ENCODE measurements around the gene HHAT. TPM values are rescaled to one million over a fixed set of nuclear protein-coding genes. Genes with fewer than 3 reads are reported as not detected.

The HHAT gene
- total RNA-seq, 4 donors from 2014 or later, result 4.6 to 8.8 (median 6.7) TPM

DNA sequence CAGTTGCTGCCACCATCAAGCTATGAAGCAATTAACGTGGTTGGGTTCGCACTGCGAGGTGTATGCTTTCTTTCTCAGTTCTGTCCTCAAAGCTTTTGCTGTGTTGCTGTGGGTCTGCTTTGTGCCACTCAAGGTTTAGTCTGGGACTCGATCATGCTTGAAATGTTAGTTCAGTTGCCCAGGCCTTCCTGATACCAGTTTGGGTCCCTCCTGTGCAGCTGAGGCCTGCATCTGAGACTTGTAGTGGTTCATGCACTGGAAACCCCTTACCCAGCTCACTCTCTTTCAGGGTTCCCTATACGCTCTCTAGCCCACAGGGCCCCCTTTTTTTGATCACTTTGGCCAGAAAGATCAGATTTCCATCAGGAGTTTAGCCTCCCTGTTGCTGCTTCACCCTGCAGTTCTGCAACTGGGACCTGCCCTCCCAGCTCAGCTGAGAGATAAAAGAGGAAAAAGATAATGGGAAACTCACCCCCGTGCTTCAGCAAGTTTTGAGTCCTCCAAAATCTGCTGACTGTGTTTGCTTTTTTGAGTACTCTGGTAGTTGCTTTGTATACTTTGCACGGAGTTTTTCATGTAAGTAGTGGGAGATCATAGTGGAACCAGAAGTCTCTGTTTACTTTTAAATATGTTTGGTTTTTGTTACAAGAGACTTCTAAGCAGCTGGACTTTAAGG lies 317.0 kb downstream of the HHAT start:
- no peak for TF ChIP-seq POLR2A (IDR thresholded peaks at IDR 0.05)
- TF ChIP-seq, protein P1, sequence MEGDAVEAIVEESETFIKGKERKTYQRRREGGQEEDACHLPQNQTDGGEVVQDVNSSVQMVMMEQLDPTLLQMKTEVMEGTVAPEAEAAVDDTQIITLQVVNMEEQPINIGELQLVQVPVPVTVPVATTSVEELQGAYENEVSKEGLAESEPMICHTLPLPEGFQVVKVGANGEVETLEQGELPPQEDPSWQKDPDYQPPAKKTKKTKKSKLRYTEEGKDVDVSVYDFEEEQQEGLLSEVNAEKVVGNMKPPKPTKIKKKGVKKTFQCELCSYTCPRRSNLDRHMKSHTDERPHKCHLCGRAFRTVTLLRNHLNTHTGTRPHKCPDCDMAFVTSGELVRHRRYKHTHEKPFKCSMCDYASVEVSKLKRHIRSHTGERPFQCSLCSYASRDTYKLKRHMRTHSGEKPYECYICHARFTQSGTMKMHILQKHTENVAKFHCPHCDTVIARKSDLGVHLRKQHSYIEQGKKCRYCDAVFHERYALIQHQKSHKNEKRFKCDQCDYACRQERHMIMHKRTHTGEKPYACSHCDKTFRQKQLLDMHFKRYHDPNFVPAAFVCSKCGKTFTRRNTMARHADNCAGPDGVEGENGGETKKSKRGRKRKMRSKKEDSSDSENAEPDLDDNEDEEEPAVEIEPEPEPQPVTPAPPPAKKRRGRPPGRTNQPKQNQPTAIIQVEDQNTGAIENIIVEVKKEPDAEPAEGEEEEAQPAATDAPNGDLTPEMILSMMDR (IDR thresholded peaks at IDR 0.05), result no peak
- no peak overlapping the region for H3K4me3 ChIP-seq (ENCODE audit: low read depth, poor library complexity, severe bottlenecking)
- DNase-seq (ENCODE audit: low spot score in 2 of 2), result no peak
- intact Hi-C loops (cut with DNase I; ENCODE audit: low total_unique reads), result no loop called here
- 85 to 86% methylated on average over 7 of the region's 7 CpGs for WGBS, 2 donors

DNA sequence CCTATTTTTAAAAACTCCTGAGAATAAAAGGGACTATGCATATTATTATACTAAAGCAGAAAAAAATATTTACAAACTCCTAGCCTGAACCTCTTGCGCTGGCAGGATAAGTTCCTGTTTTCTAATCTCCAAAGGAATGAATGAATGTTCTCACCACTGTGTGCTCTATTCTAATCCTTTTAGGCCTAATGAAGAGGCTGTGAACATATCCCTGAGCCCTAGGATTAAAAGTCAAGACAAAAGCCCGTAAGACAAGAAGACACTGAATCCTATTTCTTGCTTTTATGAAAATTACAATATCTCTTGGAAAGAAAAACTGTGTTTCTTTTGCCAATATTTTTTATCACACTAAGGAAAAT lies 317.5 kb downstream of the HHAT start:
- intact Hi-C loops (cut with DNase I; ENCODE audit: low total_unique reads), result no loop called here
- 87 to 93% methylated on average over 2 of the region's 2 CpGs for WGBS, 2 donors
- TF ChIP-seq, protein P1 (IDR thresholded peaks at IDR 0.05), result no peak
- no peak for TF ChIP-seq POLR2A (IDR thresholded peaks at IDR 0.05)
- no peak for DNase-seq (ENCODE audit: low spot score in 2 of 2)
- no peak overlapping the region for H3K4me3 ChIP-seq (ENCODE audit: low read depth, poor library complexity, severe bottlenecking)

GRCh38 chr1:210647406-210648333 lies 319.0 kb downstream of the HHAT start:
- no peak overlapping the region for H3K4me3 ChIP-seq (ENCODE audit: low read depth, poor library complexity, severe bottlenecking)
- intact Hi-C loops (cut with DNase I; ENCODE audit: low total_unique reads), result no loop called here
- no peak for DNase-seq (ENCODE audit: low spot score in 2 of 2)
- TF ChIP-seq POLR2A (IDR thresholded peaks at IDR 0.05), result no peak
- TF ChIP-seq, protein P1 (IDR thresholded peaks at IDR 0.05), result no peak
- 61 to 65% methylated on average over 6 of the region's 6 CpGs for WGBS, 2 donors

DNA sequence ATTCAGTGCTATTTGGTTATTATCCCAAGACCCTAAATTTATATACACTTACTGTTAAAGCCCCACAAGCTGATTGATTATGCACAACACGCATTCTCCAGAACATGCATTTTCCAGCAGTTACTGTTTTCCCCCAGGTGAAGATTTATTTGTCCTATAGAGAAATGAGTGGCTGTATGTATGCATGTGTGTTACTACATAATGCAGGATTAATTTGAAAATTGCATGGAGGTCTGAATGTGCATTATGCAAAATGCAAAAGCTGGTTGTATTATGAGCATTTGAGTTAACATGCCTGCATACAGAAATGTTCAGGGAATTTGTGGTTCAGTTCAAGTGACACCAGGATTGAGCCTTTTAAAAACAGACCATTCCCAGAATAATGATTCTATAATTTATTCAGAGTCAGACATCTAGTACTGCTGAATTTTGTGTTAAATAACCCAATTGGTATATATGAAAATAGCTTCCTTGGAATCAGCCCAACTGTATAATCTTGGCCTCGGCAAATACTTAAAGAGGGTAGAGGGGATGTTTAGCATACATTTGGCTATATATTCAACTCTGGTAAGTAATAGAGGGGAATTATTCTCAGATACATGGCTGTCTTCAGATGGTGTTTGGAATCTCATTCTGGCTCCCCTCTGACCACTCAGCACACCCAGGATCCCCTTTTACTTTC lies 320.0 kb downstream of the HHAT start:
- intact Hi-C loops (cut with DNase I; ENCODE audit: low total_unique reads), result no loop called here
- TF ChIP-seq POLR2A (IDR thresholded peaks at IDR 0.05), result no peak
- TF ChIP-seq, protein P1 (IDR thresholded peaks at IDR 0.05), result no peak

GRCh38 chr1:210650403-210650802 lies 321.7 kb downstream of the HHAT start:
- no peak for DNase-seq (ENCODE audit: low spot score in 2 of 2)
- intact Hi-C loops (cut with DNase I; ENCODE audit: low total_unique reads), result no loop called here
- no peak overlapping the region for H3K4me3 ChIP-seq (ENCODE audit: low read depth, poor library complexity, severe bottlenecking)
- no peak for TF ChIP-seq POLR2A (IDR thresholded peaks at IDR 0.05)
- TF ChIP-seq, protein P1 (IDR thresholded peaks at IDR 0.05), result no peak
- 66 to 83% methylated on average over 2 of the region's 2 CpGs for WGBS, 2 donors

More for the DNA sequence above, 320.0 kb downstream of the HHAT start:
- no peak for DNase-seq (ENCODE audit: low spot score in 2 of 2)
- WGBS, 2 donors, result 46 to 75% methylated on average over 2 of the region's 2 CpGs
- no peak overlapping the region for H3K4me3 ChIP-seq (ENCODE audit: low read depth, poor library complexity, severe bottlenecking)

Data from lower leg skin (tissue), 4 donors.